Measurements from ENCODE around the gene PPP1R15A.

- TF ChIP-seq CTCF (conservative IDR thresholded peaks at IDR 0.05 in 1 of 2, IDR thresholded peaks at IDR 0.05 in 1 of 2; ENCODE audit: low read depth in 1 of 2, low read length in 2 of 2) = no peak
- no peak for TF ChIP-seq EZH2 (IDR thresholded peaks at IDR 0.05; ENCODE audit: low read length, missing control alignments)
These were observed 18.7 kb upstream of the PPP1R15A start for GRCh38 chr19:48853483-48853882.

Data from fibroblast of lung (primary cell).